ENCODE results near the gene SGCD.

The SGCD gene

DNA sequence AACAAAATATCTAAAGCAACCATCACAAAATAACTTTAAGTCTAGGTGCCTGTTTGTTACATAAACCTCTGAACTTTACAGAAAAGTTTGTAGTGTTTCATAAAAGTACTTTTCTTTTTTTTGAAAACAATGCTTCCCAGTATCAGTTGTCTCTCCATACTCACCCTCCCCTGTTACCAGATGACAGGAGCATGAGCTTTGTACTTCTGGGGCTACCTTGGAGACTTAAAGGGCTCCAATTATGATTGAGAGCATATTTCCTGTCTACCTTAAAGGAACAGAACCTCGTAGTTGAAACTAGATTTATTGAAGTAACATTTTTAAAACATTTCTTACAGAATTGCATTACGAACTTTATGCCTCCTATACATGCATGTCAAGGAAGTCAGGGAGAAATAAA lies 467.7 kb downstream of the SGCD start:
- TF ChIP-seq, protein P1, sequence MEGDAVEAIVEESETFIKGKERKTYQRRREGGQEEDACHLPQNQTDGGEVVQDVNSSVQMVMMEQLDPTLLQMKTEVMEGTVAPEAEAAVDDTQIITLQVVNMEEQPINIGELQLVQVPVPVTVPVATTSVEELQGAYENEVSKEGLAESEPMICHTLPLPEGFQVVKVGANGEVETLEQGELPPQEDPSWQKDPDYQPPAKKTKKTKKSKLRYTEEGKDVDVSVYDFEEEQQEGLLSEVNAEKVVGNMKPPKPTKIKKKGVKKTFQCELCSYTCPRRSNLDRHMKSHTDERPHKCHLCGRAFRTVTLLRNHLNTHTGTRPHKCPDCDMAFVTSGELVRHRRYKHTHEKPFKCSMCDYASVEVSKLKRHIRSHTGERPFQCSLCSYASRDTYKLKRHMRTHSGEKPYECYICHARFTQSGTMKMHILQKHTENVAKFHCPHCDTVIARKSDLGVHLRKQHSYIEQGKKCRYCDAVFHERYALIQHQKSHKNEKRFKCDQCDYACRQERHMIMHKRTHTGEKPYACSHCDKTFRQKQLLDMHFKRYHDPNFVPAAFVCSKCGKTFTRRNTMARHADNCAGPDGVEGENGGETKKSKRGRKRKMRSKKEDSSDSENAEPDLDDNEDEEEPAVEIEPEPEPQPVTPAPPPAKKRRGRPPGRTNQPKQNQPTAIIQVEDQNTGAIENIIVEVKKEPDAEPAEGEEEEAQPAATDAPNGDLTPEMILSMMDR (IDR thresholded peaks at IDR 0.05; ENCODE audit: low read depth, low read length), result no peak
- H3K4me3 ChIP-seq (replicated peaks in 1 of 2; ENCODE audit: low read depth in 2 of 2, low read length in 2 of 2), result no peak overlapping the region
- no peak for DNase-seq (ENCODE audit: low read depth in 2 of 2)

- TF ChIP-seq, protein P1 (IDR thresholded peaks at IDR 0.05; ENCODE audit: low read depth, low read length), result no peak
- H3K4me3 ChIP-seq (replicated peaks in 1 of 2; ENCODE audit: low read depth in 2 of 2, low read length in 2 of 2), result no peak overlapping the region
- no peak for DNase-seq (ENCODE audit: low read depth in 2 of 2)
These were observed 471.2 kb downstream of the SGCD start for GRCh38 chr5:156798201-156798600.

- TF ChIP-seq, protein P1 (IDR thresholded peaks at IDR 0.05; ENCODE audit: low read depth, low read length), result no peak
- no peak for DNase-seq (ENCODE audit: low read depth in 2 of 2)
- H3K4me3 ChIP-seq (replicated peaks in 1 of 2; ENCODE audit: low read depth in 2 of 2, low read length in 2 of 2), result no peak overlapping the region
These were observed 472.2 kb downstream of the SGCD start for GRCh38 chr5:156799171-156799570.

GRCh38 chr5:156800929-156801328 lies 474.0 kb downstream of the SGCD start:
- TF ChIP-seq, protein P1 (IDR thresholded peaks at IDR 0.05; ENCODE audit: low read depth, low read length), result no peak
- DNase-seq (ENCODE audit: low read depth in 2 of 2), result no peak
- H3K4me3 ChIP-seq (replicated peaks in 1 of 2; ENCODE audit: low read depth in 2 of 2, low read length in 2 of 2), result no peak overlapping the region

- DNase-seq (ENCODE audit: low read depth in 2 of 2), result no peak
- H3K4me3 ChIP-seq (replicated peaks in 1 of 2; ENCODE audit: low read depth in 2 of 2, low read length in 2 of 2), result no peak overlapping the region
- TF ChIP-seq, protein P1 (IDR thresholded peaks at IDR 0.05; ENCODE audit: low read depth, low read length), result no peak
These were observed 475.5 kb downstream of the SGCD start for GRCh38 chr5:156802501-156802900.

GRCh38 chr5:156803404-156803803 lies 476.4 kb downstream of the SGCD start:
- TF ChIP-seq, protein P1 (IDR thresholded peaks at IDR 0.05; ENCODE audit: low read depth, low read length), result no peak
- no peak overlapping the region for H3K4me3 ChIP-seq (replicated peaks in 1 of 2; ENCODE audit: low read depth in 2 of 2, low read length in 2 of 2)
- no peak for DNase-seq (ENCODE audit: low read depth in 2 of 2)

GRCh38 chr5:156812959-156813358 lies 486.0 kb downstream of the SGCD start:
- no peak for DNase-seq (ENCODE audit: low read depth in 2 of 2)
- H3K4me3 ChIP-seq (replicated peaks in 1 of 2; ENCODE audit: low read depth in 2 of 2, low read length in 2 of 2), result no peak overlapping the region
- TF ChIP-seq, protein P1 (IDR thresholded peaks at IDR 0.05; ENCODE audit: low read depth, low read length), result no peak

Data from cardiac fibroblast (primary cell).